ENCODE data around the gene MGST3. TPM values are rescaled to one million over a fixed set of nuclear protein-coding genes. Genes with fewer than 3 reads are reported as not detected.

Gene MGST3
- total RNA-seq, 2 donors from 2014 or later, result 113 to 147 TPM

DNA sequence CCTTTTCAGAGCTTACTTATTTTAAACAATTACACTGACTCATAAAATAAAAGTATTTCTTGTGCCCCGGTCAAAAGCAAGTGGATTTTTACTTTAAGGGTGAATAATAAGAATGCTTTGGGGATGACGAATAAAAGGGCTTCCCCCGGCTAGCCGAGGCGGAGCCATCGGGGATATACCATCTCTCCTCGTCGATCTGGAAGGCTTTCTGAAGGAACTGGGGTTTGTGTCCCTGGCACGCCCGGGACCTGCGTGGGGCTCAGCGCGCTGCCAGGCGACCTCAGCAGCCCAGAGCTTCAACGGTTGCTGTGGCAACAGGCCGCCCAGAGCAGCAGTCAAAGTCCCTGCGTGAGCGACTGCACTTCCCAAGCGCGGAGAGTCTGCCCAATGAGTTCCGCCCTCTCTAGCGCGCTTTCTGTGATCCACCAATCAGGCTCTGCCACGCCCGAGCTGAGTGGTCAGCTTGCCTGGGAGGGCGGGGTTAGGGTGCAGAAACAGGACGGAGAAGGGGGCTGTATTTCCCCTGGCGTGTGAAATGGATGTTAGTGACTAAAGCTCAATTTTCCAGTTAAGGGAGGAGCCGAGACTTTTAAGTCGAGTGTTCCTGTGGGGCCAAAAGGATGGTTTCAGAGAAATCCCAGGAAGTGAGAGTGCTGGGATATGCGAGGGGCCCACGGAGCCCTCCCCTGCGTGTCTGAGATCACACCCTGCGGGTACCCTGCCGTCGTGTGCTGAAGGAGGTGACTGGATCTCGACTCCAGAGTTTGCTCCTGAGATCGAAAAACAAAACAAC is 33.0 kb upstream of the MGST3 start:
- Histone ChIP-seq H3K27me3 (ENCODE audit: control insufficient read depth, insufficient read depth, low read length, poor library complexity, severe bottlenecking) (peaks cover 21% of the 10 kb centered on the region), H3K27ac (ENCODE audit: low read depth, low read length) (peak overlapping the region; percentile 87), H3K9ac (ENCODE audit: extremely low read depth, low read length, poor library complexity, severe bottlenecking) (peak overlapping the region; percentile 90), H3K4me3 (ENCODE audit: low read length) (peak overlapping the region; percentile 93), H3K9me3 (ENCODE audit: control insufficient read depth, low read length) (no peaks in the 10 kb centered on the region), H3K4me1 (ENCODE audit: control insufficient read depth, insufficient read depth, low read length) (no peaks in the 10 kb centered on the region), H3K36me3 (ENCODE audit: control insufficient read depth, insufficient read depth, low read length) (no peaks in the 10 kb centered on the region)
- WGBS, 2 experiments (ENCODE audit: insufficient coverage in 1 of 2, insufficient read length in 1 of 2), result 1 to 2% methylated on average over 23 to 38 of the region's 38 CpGs
- Mint-ChIP-seq H3K27me3 (ENCODE audit: insufficient read depth) (peaks cover 14% of the 10 kb centered on the region), H3K4me3 (peak overlapping the region; percentile 74), H3K27ac (peak overlapping the region; percentile 97), H3K4me1 (peaks cover 10% of the 10 kb centered on the region), H3K36me3 (ENCODE audit: low read depth) (no peaks in the 10 kb centered on the region), H3K9me3 (no peaks in the 10 kb centered on the region)
- TF ChIP-seq, protein P1, sequence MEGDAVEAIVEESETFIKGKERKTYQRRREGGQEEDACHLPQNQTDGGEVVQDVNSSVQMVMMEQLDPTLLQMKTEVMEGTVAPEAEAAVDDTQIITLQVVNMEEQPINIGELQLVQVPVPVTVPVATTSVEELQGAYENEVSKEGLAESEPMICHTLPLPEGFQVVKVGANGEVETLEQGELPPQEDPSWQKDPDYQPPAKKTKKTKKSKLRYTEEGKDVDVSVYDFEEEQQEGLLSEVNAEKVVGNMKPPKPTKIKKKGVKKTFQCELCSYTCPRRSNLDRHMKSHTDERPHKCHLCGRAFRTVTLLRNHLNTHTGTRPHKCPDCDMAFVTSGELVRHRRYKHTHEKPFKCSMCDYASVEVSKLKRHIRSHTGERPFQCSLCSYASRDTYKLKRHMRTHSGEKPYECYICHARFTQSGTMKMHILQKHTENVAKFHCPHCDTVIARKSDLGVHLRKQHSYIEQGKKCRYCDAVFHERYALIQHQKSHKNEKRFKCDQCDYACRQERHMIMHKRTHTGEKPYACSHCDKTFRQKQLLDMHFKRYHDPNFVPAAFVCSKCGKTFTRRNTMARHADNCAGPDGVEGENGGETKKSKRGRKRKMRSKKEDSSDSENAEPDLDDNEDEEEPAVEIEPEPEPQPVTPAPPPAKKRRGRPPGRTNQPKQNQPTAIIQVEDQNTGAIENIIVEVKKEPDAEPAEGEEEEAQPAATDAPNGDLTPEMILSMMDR (conservative IDR thresholded peaks at IDR 0.05), result no peak
- DNase-seq, result peak; percentile 99

DNA sequence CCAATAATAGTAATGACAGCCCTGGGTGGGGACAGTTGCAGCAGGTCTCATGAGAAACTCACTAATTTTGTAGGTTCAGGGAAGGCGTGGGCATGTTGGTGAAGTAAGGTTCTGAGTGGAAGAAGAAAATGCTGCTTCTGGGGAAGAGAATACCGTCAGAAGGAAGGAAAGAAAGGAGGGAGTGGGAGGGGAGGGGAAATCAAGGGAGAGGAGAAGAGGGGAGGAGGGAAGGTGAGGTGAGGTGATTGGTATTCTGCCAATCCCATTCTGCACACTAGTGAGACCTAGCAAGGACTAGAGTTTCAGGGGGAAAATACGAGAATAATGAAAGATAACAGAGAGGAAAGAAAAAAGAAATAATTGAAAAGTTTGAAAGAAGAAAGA is 32.4 kb upstream of the MGST3 start:
- peak overlapping the region; percentile 97 for H3K27ac Mint-ChIP-seq
- Histone ChIP-seq H3K27ac (ENCODE audit: low read depth, low read length) (peak overlapping the region; percentile 87), H3K36me3 (ENCODE audit: control insufficient read depth, insufficient read depth, low read length) (no peaks in the 10 kb centered on the region), H3K27me3 (ENCODE audit: control insufficient read depth, insufficient read depth, low read length, poor library complexity, severe bottlenecking) (peaks cover 17% of the 10 kb centered on the region), H3K9ac (ENCODE audit: extremely low read depth, low read length, poor library complexity, severe bottlenecking) (peak overlapping the region; percentile 90), H3K4me1 (ENCODE audit: control insufficient read depth, insufficient read depth, low read length) (no peaks in the 10 kb centered on the region), H3K9me3 (ENCODE audit: control insufficient read depth, low read length) (no peaks in the 10 kb centered on the region), H3K4me3 (ENCODE audit: low read length) (peak overlapping the region; percentile 93)
- no peaks in the 10 kb centered on the region for H3K36me3 Mint-ChIP-seq (ENCODE audit: low read depth)
- peaks cover 14% of the 10 kb centered on the region for H3K27me3 Mint-ChIP-seq (ENCODE audit: insufficient read depth)
- H3K9me3 Mint-ChIP-seq, result no peaks in the 10 kb centered on the region
- peak overlapping the region; percentile 74 for H3K4me3 Mint-ChIP-seq
- WGBS, 2 experiments (ENCODE audit: insufficient coverage in 1 of 2, insufficient read length in 1 of 2), result 23 to 28% methylated on average over 2 to 3 of the region's 3 CpGs
- H3K4me1 Mint-ChIP-seq, result peaks cover 10% of the 10 kb centered on the region
- TF ChIP-seq, protein P1 (conservative IDR thresholded peaks at IDR 0.05), result no peak
- no peak for DNase-seq

DNA sequence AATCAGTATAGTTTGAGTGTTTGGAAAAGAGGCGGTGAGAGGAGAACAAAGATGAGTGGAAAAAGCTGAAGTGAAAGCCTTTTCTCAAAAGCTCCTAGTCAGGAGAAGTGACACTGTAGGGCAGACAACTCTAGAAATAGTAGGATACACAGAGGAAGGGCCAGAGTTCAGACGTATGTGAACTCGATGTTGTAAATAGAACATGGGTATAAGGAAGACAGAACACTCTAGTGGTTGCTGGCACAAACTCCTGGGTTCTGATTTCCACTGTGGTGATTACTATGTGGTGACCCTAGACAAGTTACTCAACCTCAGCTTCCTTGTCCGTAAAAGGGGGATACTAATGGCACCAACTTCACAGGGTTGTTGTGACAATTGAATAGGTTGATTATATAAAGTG is 30.2 kb upstream of the MGST3 start:
- H3K27me3 ChIP-seq (ENCODE audit: control insufficient read depth, insufficient read depth, low read length, poor library complexity, severe bottlenecking), result peaks cover 9% of the 10 kb centered on the region
- no peak overlapping the region for H3K27ac Mint-ChIP-seq
- no peaks in the 10 kb centered on the region for H3K9me3 Mint-ChIP-seq
- TF ChIP-seq, protein P1 (conservative IDR thresholded peaks at IDR 0.05), result no peak
- DNase-seq, result no peak
- H3K4me1 Mint-ChIP-seq, result peaks cover 10% of the 10 kb centered on the region
- H3K4me3 ChIP-seq (ENCODE audit: low read length), result no peak overlapping the region
- H3K27ac ChIP-seq (ENCODE audit: low read depth, low read length), result no peak overlapping the region
- no peaks in the 10 kb centered on the region for H3K36me3 ChIP-seq (ENCODE audit: control insufficient read depth, insufficient read depth, low read length)
- H3K9ac ChIP-seq (ENCODE audit: extremely low read depth, low read length, poor library complexity, severe bottlenecking), result no peak overlapping the region
- no peak overlapping the region for H3K4me3 Mint-ChIP-seq
- H3K27me3 Mint-ChIP-seq (ENCODE audit: insufficient read depth), result peaks cover 7% of the 10 kb centered on the region
- no peaks in the 10 kb centered on the region for H3K9me3 ChIP-seq (ENCODE audit: control insufficient read depth, low read length)
- H3K4me1 ChIP-seq (ENCODE audit: control insufficient read depth, insufficient read depth, low read length), result no peaks in the 10 kb centered on the region
- no peaks in the 10 kb centered on the region for H3K36me3 Mint-ChIP-seq (ENCODE audit: low read depth)
- WGBS, 2 experiments (ENCODE audit: insufficient coverage in 1 of 2, insufficient read length in 1 of 2), result 88 to 91% methylated on average over 3 to 4 of the region's 4 CpGs
